Measurements from ENCODE around the gene IL13RA2. TPM values are rescaled to one million over a fixed set of nuclear protein-coding genes. Genes with fewer than 3 reads are reported as not detected.

Gene IL13RA2
- 5.9 TPM for total RNA-seq

GRCh38 chrX:115017455-115017854 is at the start of gene IL13RA2:
IL13RA2 (minus strand) TSS chrX:115017616; CDS start chrX:115017269, 347 bp downstream.

Small RNA genes within 50 kb of the gene (small RNA-seq; reads per million reads assigned to genes)
- gene RNU6-648P (ENCODE audit: low replicate concordance) = not detected

Other genes with a start within 250 kb of the IL13RA2 start
- gene RBMXL3, start 171.8 kb upstream of the IL13RA2 start, total RNA-seq = not detected
- gene LRCH2, start 216.5 kb upstream of the IL13RA2 start, total RNA-seq = 45.7 TPM

Data from parietal lobe (tissue), 2 donors.